Measurements from ENCODE around the gene THSD8.

DNA sequence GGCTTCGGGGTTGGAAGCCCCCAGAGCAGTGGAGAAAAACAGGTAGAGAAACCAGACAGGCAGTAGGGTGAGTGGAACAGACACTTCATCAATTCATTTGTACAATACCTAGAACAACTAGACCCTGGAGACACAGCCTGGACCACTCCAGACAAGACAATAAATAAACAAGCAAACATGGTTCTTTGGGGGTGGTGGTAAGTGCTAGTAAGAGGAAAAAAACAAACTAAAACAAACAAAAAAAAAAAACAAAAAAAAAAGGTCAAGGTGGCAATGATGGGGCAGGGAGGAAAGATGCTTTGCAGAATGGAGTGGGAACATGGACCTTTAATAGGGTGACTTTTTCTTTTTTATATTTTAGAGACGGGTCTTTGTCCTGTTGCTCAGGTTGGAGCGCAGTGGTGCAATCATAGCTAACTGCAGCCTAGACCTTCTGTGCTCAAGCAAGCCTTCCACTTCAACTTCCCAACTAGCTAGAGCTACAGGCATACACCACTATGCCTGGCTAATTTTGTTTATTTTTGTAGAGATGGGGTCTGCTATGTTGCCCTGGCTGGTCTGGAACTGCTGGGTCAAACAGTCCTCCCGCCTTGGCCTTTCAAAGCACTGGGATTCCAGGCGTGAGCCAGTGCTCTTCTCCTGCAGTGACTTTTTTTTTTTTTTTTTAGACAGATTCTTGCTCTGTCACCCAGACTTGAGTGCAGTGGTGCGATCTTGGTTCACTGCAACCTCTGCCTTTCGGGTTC lies 7.5 kb upstream of the THSD8 start:
- no peak for TF ChIP-seq MAX (IDR thresholded peaks at IDR 0.05)
- TF ChIP-seq, protein P1, sequence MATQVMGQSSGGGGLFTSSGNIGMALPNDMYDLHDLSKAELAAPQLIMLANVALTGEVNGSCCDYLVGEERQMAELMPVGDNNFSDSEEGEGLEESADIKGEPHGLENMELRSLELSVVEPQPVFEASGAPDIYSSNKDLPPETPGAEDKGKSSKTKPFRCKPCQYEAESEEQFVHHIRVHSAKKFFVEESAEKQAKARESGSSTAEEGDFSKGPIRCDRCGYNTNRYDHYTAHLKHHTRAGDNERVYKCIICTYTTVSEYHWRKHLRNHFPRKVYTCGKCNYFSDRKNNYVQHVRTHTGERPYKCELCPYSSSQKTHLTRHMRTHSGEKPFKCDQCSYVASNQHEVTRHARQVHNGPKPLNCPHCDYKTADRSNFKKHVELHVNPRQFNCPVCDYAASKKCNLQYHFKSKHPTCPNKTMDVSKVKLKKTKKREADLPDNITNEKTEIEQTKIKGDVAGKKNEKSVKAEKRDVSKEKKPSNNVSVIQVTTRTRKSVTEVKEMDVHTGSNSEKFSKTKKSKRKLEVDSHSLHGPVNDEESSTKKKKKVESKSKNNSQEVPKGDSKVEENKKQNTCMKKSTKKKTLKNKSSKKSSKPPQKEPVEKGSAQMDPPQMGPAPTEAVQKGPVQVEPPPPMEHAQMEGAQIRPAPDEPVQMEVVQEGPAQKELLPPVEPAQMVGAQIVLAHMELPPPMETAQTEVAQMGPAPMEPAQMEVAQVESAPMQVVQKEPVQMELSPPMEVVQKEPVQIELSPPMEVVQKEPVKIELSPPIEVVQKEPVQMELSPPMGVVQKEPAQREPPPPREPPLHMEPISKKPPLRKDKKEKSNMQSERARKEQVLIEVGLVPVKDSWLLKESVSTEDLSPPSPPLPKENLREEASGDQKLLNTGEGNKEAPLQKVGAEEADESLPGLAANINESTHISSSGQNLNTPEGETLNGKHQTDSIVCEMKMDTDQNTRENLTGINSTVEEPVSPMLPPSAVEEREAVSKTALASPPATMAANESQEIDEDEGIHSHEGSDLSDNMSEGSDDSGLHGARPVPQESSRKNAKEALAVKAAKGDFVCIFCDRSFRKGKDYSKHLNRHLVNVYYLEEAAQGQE (IDR thresholded peaks at IDR 0.05; ENCODE audit: low read depth), result no peak
- no peak for TF ChIP-seq EP300 (IDR thresholded peaks at IDR 0.05; ENCODE audit: borderline replicate concordance)
- TF ChIP-seq EGR1 (IDR thresholded peaks at IDR 0.05), result no peak
- no peak for TF ChIP-seq RAD21 (IDR thresholded peaks at IDR 0.05; ENCODE audit: low read depth)
- TF ChIP-seq FOXM1 (IDR thresholded peaks at IDR 0.05; ENCODE audit: borderline replicate concordance, low read depth), result no peak
- TF ChIP-seq NFIC (IDR thresholded peaks at IDR 0.05), result no peak
